ENCODE results near the gene SERPINA10. TPM values are rescaled to one million over a fixed set of nuclear protein-coding genes. Genes with fewer than 3 reads are reported as not detected.
A peak's percentile ranks its signal among the peaks of the same experiment; 100 is the strongest.

Gene SERPINA10
- total and polyA plus RNA-seq, 2 of the 13 experiments (the other 11 are each of a cell fraction or from before 2014, with no cell fraction given): 20.1 to 20.2 TPM

DNA sequence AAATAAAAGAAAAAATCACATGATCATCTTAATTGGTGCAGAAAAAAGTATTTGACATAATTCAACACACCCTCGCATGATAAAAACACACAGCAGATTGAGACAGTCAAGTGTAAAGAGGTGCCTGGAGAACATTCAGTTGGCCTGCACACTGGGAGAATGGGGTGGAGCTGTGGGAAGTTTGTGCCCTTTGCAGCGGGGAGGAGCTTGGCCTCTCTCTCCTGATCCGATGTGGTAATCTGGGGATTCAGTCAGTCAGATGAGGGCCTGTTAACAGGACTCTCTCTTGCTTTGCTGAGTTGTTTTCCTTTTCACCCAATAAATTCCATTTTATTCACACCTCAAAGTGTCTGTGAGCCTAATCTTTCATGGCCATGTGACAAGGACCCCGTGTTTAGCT, 24.2 kb upstream of the SERPINA10 start (continued):
- TF ChIP-seq, protein P1, sequence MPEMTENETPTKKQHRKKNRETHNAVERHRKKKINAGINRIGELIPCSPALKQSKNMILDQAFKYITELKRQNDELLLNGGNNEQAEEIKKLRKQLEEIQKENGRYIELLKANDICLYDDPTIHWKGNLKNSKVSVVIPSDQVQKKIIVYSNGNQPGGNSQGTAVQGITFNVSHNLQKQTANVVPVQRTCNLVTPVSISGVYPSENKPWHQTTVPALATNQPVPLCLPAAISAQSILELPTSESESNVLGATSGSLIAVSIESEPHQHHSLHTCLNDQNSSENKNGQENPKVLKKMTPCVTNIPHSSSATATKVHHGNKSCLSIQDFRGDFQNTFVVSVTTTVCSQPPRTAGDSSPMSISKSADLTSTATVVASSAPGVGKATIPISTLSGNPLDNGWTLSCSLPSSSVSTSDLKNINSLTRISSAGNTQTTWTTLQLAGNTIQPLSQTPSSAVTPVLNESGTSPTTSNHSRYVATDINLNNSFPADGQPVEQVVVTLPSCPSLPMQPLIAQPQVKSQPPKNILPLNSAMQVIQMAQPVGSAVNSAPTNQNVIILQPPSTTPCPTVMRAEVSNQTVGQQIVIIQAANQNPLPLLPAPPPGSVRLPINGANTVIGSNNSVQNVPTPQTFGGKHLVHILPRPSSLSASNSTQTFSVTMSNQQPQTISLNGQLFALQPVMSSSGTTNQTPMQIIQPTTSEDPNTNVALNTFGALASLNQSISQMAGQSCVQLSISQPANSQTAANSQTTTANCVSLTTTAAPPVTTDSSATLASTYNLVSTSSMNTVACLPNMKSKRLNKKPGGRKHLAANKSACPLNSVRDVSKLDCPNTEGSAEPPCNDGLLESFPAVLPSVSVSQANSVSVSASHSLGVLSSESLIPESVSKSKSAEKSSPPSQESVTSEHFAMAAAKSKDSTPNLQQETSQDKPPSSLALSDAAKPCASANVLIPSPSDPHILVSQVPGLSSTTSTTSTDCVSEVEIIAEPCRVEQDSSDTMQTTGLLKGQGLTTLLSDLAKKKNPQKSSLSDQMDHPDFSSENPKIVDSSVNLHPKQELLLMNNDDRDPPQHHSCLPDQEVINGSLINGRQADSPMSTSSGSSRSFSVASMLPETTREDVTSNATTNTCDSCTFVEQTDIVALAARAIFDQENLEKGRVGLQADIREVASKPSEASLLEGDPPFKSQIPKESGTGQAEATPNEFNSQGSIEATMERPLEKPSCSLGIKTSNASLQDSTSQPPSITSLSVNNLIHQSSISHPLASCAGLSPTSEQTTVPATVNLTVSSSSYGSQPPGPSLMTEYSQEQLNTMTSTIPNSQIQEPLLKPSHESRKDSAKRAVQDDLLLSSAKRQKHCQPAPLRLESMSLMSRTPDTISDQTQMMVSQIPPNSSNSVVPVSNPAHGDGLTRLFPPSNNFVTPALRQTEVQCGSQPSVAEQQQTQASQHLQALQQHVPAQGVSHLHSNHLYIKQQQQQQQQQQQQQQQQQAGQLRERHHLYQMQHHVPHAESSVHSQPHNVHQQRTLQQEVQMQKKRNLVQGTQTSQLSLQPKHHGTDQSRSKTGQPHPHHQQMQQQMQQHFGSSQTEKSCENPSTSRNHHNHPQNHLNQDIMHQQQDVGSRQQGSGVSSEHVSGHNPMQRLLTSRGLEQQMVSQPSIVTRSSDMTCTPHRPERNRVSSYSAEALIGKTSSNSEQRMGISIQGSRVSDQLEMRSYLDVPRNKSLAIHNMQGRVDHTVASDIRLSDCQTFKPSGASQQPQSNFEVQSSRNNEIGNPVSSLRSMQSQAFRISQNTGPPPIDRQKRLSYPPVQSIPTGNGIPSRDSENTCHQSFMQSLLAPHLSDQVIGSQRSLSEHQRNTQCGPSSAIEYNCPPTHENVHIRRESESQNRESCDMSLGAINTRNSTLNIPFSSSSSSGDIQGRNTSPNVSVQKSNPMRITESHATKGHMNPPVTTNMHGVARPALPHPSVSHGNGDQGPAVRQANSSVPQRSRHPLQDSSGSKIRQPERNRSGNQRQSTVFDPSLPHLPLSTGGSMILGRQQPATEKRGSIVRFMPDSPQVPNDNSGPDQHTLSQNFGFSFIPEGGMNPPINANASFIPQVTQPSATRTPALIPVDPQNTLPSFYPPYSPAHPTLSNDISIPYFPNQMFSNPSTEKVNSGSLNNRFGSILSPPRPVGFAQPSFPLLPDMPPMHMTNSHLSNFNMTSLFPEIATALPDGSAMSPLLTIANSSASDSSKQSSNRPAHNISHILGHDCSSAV (CRISPR knock-in tag; IDR thresholded peaks at IDR 0.05; ENCODE audit: borderline replicate concordance): no peak
- TF ChIP-seq FOSL2 (CRISPR knock-in tag; IDR thresholded peaks at IDR 0.05) (peak; percentile 30; the same call in 1 of the 2 replicates), STAG1 (CRISPR knock-in tag; IDR thresholded peaks at IDR 0.05) (no peak), XBP1 (CRISPR knock-in tag; IDR thresholded peaks at IDR 0.05) (no peak), ZFX (CRISPR knock-in tag; IDR thresholded peaks at IDR 0.05; ENCODE audit: low read depth) (peak; percentile 72), RARG (CRISPR knock-in tag; IDR thresholded peaks at IDR 0.05; ENCODE audit: low read depth) (no peak), SP2 (CRISPR knock-in tag; IDR thresholded peaks at IDR 0.05) (no peak), ZNF460 (CRISPR knock-in tag; IDR thresholded peaks at IDR 0.05; ENCODE audit: borderline replicate concordance) (no peak), HNF4G (IDR thresholded peaks at IDR 0.05; ENCODE audit: borderline replicate concordance, low read depth, low read length) (peak; percentile 45; the same call in 1 of the 2 replicates), HNF4G (CRISPR knock-in tag; IDR thresholded peaks at IDR 0.05; ENCODE audit: borderline replicate concordance, low read depth) (no peak), PAWR (CRISPR knock-in tag; IDR thresholded peaks at IDR 0.05; ENCODE audit: borderline replicate concordance) (no peak), ZNF333 (CRISPR knock-in tag; IDR thresholded peaks at IDR 0.05; ENCODE audit: borderline replicate concordance) (no peak), ARID2 (CRISPR knock-in tag; IDR thresholded peaks at IDR 0.05; ENCODE audit: borderline replicate concordance) (no peak)

All from HepG2 (cell line).